Cortex of kidney (tissue), 1 donor: ENCODE measurements around the gene WDR91.

Experiments used
- DNase-seq: peaks from one replicate; lab custom pipeline; 2025; lab: John Stamatoyannopoulos, UW

The WDR91 gene

GRCh38 chr7:135197906-135198655 is 13.2 kb downstream of the WDR91 start:
- DNase-seq, result no peak

- no peak for DNase-seq
These were observed 14.0 kb downstream of the WDR91 start for GRCh38 chr7:135197343-135197742.

- DNase-seq, result no peak
These were observed 15.2 kb downstream of the WDR91 start for GRCh38 chr7:135195968-135196629.

GRCh38 chr7:135195156-135195555 is 16.2 kb downstream of the WDR91 start:
- no peak for DNase-seq

GRCh38 chr7:135194494-135195095 is 16.7 kb downstream of the WDR91 start:
- no peak for DNase-seq

- DNase-seq, result no peak
These were observed 17.7 kb downstream of the WDR91 start for GRCh38 chr7:135193615-135194081.

GRCh38 chr7:135192914-135193536 is 18.3 kb downstream of the WDR91 start:
- DNase-seq, result no peak

- DNase-seq, result no peak
These were observed 20.6 kb downstream of the WDR91 start for GRCh38 chr7:135190703-135191102.

- DNase-seq, result no peak
These were observed 21.4 kb downstream of the WDR91 start for GRCh38 chr7:135189961-135190360.

GRCh38 chr7:135189221-135189662 is 22.1 kb downstream of the WDR91 start:
- no peak for DNase-seq

GRCh38 chr7:135188298-135188984 is 22.9 kb downstream of the WDR91 start:
- no peak for DNase-seq

GRCh38 chr7:135186841-135187253 is 24.5 kb downstream of the WDR91 start:
- DNase-seq, result no peak

- no peak for DNase-seq
These were observed 25.1 kb downstream of the WDR91 start for GRCh38 chr7:135186261-135186540.

- no peak for DNase-seq
These were observed 25.7 kb downstream of the WDR91 start for GRCh38 chr7:135185471-135186260.

GRCh38 chr7:135184254-135184841 is 27.0 kb downstream of the WDR91 start:
- no peak for DNase-seq

GRCh38 chr7:135183478-135183877 is 27.8 kb downstream of the WDR91 start:
- DNase-seq, result no peak

GRCh38 chr7:135181929-135182678 is 29.2 kb downstream of the WDR91 start:
- DNase-seq, result no peak

- no peak for DNase-seq
These were observed 29.9 kb downstream of the WDR91 start for GRCh38 chr7:135181261-135181928.

GRCh38 chr7:135180122-135180521 is 31.2 kb downstream of the WDR91 start:
- DNase-seq, result no peak
